Measurements from ENCODE around the gene RPS27A. TPM values are rescaled to one million over a fixed set of nuclear protein-coding genes. Genes with fewer than 3 reads are reported as not detected.
"Not testable (repeated sequence)": the region's sequence is repeated elsewhere in the genome, so short reads cannot be mapped to it uniquely, and the experiment has no call there.

Gene RPS27A
- polyA plus RNA-seq, 1 donor: 1,779 TPM

DNA sequence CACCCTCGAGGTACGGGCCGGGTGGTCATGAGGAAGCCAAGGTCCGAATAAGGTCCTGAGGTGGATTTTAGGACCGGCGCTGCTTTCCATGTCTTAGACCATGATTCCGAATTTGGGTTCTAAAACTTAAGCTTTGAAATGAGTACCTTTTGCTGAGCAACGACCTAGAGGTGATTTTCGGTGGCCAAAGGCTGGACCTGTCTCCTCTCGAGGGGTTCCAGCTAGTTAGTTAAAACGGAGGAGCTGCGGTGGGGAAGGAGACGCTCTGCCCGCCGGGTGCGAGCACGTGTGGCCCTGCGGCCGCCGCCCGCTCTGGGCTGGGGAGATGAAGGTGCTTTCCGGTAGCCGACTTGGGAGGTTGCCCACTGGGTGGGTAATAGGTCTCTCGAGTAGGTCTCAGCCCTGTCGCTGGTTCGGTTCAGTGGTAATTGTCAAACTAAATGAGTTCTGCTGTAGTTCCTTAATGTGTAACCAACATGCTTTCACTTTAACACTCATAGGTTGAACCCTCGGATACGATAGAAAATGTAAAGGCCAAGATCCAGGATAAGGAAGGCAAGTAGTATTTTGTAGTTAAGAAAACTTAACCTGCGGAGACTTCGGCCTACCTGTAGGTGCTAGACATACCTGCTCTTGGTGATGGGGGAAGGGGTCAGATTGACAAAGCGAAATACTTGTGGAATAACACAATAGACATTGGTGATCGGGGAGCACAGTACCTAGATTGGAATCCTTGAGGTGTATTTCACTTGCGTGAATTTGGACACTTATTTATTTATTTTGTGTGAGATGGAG, 572 bp downstream of the RPS27A start:
- no peak for DNase-seq

DNA sequence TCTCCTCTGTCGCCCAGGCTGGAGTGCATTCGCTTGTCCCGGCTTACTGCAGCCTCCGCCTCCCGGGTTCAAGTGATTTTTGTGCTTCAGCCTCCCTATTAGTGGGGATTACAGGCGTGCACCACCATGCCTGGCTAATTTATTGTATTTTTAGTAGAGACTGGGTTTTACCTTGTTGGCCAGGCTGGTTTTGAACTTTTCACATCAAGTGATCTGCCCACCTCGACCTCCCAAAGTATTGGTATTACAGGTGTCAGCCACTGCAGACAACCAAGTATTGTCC, 1.1 kb downstream of the RPS27A start:
- no peak for DNase-seq

DNA sequence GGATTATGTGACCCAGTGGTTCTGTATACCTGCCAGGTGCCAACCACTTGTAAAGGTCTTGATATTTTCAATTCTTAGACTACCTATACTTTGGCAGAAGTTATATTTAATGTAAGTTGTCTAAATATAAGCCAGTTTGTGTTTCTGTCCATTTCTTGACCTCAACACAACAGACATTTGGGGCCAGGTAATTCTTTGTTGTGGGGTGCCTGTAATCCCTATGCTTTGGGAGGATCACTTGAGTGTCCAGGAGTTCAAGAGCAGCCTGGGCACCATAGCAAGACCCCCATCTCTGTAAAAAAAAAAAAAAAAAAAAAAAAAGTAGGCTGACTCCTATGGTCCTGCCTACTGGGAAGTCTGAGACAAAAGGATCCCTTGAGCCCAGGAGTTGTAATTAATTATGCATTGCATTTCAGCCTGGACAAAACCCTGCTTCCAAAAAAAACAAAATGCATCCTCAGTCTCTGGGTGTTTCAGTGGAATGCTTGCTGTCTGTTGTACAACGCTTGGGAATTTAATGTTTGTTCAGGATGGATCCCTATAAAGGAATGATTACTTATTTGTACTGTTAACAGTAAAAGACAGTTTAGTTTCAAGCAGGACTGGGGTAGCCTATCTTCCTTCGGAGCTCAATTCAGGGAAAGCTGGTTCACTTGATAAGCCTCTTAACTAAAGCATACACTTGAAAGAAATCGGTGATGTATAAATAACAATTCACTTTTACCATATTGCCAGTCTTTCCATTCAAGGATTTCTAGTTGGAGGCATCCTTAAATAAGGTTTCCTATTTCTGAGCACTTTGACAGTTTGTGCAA, 3.4 kb downstream of the RPS27A start:
- no peak for DNase-seq

DNA sequence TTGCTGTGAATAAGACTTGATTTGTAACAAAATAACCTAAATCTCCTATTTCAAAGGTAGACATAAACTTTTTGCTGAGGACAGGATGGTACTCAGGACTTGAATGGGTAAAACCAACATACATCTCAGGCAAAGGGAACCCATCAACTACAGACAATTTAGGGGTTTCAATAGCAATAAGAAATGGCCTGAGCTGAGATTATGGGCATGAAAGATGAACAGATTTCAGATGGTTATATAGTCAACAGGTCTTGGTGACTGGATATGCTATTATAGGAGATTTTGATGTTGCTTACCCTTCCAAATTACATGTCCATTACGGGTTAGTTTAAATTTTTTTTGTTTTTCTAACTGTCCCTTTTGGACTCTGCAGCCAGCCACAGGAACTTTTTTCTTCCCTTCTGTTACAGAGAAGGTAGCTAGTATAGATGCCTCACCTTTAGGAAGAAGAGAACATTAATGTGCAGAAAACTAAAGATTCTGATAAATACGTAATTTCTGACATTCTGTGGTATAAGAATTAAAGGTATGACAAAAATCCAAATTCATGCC, 4.6 kb downstream of the RPS27A start:
- DNase-seq: no peak

DNA sequence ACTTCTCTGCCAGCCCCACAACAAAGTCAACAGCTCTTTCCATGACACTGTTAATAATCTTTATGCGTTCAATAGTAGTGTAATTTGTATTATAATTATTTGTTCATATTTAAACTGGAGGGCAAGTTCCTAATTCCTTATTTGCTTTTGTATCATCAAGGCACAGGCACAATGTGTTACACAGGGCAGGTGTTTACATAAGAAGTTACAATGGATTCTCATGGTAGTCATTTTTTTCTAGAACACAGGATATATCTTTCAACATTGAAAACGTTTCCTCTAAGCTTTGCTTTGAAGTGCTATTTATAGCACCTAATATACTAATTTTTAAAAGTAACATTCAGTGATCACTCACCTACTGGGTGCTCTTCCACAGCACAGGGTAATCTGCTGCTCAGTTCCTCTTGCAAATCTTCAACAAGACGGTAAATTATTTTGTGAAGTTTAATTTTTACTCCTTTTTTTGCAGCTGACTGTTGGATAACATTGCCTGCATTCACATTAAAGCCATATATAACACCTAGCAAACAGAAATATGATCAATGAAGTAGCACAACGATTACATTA, 7.3 kb downstream of the RPS27A start:
- DNase-seq: no peak

DNA sequence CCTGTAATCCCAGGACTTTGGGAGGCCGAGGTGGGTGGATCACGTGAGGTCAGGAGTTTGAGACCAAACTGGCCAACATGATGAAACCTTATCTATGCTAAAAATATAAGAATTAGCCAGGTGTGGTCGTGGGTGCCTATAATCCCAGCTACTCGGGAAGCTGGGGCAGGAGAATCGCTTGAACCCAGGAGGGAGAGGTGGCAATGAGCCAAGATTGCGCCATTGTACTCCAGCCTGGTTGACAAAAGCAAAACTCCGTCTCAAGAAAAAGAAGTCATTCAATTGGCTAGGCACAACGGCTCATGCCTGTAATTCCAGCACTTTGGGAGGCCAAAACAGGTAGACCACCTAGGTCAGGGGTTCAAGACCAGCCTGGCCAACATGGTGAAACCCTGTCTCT, 9.1 kb downstream of the RPS27A start:
- not testable (repeated sequence) for DNase-seq

DNA sequence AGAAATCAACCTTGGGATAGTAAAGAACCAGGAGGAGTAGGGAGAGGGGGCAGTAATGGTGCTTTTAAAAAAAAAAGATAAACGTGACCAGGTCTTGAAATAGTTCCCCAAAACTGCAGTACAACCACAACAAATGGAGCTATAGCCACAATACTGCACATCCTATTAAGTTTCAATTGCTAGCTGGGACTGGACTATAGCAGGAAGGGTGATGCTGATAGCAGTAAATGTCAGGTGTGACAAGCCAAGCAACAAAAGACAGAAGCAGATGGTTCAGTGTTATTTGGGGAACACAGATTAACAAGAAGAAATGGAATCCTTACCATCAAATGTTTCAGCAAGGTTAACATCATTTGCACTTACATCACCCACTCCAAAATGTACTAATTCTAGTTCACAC, 10.1 kb downstream of the RPS27A start:
- DNase-seq: no peak

DNA sequence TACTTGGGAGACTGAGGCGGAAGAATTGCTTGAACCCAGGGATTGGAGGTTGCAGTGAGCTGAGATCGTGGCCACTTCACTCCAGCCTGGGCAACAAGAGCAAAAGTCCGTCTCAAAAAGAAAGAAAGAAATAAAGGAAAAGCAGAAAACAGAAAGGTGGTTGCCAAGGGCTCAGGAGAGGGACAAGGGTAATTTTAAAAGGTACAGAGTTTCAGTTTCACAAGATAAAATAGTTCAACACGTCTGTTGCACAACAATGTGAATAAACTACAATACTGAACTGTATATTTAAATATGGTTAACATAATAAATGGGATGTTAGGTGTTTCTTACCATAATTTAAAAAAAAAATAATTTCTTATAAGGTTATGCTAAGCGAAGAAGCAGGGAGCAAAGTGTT, 12.9 kb downstream of the RPS27A start:
- DNase-seq: no peak

DNA sequence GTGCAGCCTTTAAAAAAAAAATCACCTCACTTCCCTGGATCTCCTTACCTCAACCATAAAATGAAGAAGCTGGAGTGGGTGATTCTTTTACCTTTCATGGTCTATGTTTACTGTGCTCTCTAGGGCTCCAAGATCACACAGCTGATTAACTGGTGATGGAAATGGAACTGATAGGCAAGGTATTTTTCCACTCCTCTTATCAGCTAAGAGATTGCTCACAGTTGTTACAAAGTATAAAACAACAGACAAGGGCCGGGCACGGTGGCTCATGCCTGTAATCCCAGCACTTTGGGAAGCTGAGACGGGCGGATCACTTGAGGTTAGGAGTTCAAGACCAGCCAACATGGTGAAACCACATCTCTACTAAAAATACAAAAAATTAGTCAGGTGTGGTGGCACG, 14.5 kb downstream of the RPS27A start:
- no peak for DNase-seq

DNA sequence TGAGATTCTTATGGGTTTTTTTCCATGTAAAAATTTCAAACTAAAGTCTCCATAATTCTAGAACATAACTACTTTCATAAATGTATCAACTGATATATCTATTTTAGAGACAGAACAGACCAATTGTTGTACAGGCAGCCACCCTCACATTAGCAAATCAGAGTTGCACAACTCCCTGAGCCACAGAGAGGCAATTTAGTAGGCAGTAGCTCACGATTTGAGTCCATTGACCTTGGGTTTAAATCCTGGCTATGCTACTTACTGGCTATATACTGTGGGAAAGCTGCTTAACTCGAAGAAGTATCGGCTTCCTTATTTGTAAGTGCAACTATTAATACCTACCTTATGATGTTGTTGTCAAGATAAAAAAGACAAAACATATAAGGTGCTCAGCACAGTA, 20.3 kb downstream of the RPS27A start:
- DNase-seq: no peak

DNA sequence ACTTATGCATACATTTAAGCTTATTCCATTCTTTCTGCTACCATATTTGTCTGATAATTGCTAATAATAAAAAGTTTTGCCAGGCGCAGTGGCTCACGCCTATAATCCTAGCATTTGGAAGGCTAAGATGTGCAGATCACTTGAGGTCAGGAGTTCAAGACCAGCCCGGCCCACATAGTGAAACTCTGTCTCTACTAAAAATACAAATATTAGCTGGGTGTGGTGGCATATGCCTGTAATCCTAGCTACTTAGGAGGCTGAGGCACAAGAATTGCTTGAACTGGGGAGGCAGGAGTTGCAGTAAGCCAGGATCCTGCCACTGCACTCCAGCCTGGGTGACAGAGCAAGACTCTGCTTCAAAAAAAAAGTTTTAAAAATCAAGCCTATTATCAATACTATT, 27.1 kb downstream of the RPS27A start:
- not testable (repeated sequence) for DNase-seq

DNA sequence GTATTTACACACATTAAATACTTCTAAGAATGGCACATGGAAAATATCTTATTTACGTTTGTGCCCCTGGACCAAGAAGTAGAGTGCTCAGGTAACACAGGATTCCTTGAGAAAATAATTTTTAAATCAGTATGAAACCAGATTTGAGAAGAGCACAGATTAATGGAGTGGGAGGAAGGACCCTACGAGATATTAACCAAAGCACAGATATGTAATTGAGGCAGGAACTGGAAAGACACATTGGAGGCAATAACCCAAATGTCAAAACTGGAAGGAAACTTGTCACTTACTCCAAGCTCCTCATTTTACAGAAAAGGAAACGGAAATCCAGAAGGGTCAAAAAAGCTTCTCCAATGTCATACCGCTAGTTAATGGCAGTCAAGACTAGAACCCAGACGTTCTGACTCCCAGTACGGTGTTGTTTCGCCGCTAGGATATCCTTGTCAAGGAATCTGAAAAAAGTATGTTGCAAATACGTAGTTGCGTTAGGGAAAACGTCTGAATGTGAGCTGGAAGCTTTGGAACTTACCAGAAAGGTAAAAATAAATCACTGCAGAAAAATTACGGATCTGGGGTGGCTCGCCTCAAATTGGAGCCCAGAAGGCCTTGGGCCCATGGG, 35.9 kb downstream of the RPS27A start:
- no peak for DNase-seq

DNA sequence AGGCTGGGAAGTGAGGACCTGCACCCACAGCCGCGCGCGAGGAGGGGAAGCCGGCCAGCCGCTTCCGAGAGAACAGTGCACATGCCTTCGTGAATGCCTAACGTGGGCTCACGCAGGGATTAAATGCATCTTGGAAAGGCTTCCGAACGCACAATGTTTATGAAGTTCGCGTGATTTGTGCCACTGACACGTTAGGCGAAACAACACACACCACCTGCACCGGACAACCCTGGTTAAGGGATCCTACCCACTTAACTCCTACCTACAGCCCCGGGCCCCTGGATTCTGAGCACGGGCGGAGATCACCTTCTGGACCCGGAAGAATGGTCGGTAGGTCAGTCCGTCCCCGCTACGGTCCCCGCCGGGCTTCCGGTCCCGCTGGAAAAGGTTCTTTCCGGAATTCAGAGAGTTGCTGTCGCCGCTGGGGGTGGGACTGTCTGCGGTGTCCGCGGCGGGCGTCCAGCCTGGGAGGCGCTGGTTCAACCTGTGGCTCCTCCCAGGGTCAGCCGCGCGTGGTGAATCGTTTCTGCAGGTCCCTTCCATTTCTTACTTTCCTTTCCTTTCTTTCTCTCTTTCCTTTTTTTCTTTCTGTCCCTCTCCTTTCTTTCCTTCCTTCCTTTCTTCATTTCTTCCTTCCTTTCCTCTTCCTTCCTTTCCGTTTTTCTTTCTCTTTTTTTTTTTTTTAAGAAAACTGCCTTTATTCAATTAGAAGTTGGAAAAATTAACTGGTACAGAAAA, 36.6 kb downstream of the RPS27A start, which contains the start of gene MTIF2:
Gene MTIF2 (minus strand): TSS at position 325 of the 738 bp plus-strand sequence. CDS start 5,373 bp downstream, outside the sequence.
- DNase-seq: peak; percentile 92

DNA sequence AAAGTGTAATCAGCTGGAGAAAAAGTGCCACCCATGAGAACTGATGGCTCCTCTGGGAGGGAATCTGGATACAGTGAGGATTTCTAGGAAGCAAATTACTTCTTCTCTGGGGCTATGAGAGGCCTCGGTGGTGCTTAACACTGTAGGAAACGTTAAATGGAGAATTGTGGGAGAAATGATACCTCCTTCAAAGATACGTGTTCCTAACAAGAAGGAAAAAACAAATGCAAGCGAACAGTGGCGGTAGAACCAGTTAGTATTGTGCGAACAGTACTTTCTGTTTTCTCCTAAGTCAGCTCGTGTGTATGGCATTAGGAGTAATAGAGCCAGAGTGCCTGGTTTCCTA, 37.1 kb downstream of the RPS27A start:
- DNase-seq: no peak

DNA sequence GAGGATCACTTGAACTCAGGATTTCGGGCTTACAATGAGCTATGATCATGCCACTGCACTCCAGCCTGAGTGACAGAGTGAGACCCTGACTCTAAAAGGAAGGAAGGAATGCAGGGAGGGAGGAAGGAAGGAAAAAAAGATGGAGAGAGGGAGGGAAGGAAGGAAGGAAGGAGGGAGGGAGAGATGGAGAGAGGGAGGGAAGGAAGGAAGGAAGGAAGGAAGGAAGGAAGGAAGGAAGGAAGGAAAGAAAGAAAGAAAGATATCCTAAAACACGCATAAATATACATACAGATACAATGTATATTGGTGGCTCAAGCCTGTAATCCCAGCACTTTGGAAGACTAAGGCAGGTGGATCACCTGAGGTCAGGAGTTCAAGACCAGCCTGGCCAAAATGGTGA, 41.9 kb downstream of the RPS27A start:
- not testable (repeated sequence) for DNase-seq

DNA sequence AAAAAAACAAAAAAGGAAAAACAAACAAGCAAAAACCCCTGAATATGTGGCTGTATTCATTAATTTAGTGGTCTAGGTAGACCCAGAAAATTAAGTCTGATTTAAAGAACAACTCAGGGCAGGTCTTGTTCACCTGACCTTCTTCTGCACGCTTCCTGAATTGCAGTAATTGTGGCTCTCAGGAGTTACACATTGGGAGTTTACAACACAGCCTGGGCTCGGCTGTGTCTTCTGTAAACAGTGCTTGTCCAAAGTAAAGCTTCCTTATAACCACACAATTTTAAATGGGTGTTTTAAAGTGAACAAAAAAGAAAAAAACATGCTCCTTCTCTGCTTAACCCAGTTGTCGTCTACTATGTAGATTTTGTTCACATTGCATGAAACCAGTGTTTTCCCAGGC, 44.8 kb downstream of the RPS27A start:
- DNase-seq: no peak

DNA sequence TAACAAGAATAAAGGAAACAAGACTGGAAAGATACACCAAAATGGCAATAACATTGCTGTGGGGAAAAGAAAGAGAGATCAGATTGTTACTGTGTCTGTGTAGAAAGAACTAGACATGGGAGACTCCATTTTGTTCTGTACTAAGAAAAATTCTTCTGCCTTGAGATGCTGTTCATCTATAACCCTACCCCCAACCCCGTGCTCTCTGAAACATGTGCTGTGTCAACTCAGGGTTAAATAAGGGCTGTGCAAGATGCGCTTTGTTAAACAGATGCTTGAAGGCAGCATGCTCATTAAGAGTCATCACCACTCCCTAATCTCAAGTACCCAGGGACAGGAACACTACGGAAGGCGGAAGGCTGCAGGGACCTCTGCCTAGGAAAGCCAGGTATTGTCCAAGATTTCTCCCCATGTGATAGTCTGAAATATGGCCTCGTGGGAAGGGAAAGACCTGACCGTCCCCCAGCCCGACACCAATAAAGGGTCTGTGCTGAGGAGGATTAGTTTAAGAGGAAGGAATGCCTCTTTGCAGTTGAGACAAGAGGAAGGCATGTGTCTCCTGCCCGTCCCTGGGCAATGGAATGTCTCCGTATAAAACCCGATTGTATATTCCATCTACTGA, 46.8 kb downstream of the RPS27A start:
- not testable (repeated sequence) for DNase-seq

DNA sequence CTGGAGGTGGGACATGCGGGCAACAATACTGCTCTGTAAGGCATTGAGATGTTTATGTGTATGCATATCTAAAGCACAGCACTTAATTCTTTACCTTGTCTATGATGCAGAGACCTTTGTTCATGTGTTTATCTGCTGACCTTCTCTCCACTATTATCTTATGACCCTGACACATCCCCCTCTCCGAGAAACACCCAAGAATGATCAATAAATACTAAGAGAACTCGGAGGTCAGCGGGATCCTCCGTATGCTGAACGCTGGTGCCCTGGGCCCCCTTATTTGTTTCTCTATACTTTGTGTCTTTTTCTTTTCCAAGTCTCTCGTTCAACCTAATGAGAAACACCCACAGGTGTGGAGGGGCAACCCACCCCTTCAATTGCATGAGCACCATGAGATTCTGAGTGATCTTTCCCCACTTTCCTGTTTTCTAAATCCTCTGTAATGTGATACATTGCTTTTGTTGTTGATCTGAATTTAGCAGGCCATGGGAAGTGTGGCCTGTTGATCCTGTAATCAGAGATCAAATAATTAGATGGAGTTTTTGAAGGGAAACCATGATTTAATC, 47.5 kb downstream of the RPS27A start:
- DNase-seq: not testable (repeated sequence)

DNA sequence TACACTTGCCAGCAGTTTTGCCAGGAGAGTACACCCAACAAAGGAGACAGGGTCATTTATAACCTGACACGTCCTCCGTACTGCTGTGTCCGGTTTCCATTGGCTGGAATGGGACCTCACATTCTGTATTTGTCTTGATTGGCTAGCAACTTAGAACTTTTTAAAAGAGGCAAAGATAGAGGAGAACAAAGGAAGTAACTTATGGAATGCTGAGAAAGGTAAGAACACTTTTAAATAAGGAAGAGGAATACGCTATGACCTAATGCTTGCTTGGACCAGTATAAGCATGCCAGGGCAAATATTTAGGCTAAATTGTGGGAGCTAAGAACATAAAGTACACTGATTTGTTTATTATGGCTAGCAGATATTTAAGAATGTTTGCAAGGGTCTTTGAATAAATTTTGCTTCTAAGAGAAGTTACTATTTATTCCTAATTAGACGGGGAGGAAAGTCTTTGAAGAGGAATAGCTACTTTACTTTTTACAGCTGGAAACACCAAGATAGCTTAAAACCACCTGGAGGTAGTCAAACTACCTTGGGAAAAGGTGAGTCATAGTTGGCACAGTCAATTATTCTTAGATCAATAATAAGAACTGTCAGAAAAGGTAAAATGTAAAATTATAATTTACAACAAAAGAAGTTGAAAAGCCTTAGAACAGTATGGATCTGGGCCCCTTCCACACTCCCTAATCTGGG, 48.5 kb downstream of the RPS27A start:
- DNase-seq: not testable (repeated sequence)

Measured in left kidney (tissue), 2 donors.